Liver (tissue), 3 donors: ENCODE data around the gene OSBPL5.

ENCODE experiments used
- CTCF ChIP-seq: fragments of 150-350 bp; IDR thresholded peaks from 2 replicates; pipeline ENCODE4 v1.5.1; 2017; ENCODE audit warnings: improper control_type of control experiment, low read depth, low read length; ENCODE audit not compliant: missing input control
- GABPA ChIP-seq, 2 donors: IDR thresholded peaks in 1 of 2; conservative IDR thresholded peaks in 1 of 2; 2 replicates each; pipeline ENCODE4 v1.6.1; 2016; ENCODE audit warnings: antibody characterized with exemption in 2 of 2, mild to moderate bottlenecking in 1 of 2, moderate library complexity in 1 of 2
- MAX ChIP-seq: IDR thresholded peaks from 2 replicates; pipeline ENCODE4 v1.6.1; 2016; ENCODE audit warnings: antibody characterized with exemption
- SP1 ChIP-seq: IDR thresholded peaks from 2 replicates; pipeline ENCODE4 v1.6.1; 2018; ENCODE audit warnings: antibody characterized with exemption, mild to moderate bottlenecking
- TAF1 ChIP-seq: conservative IDR thresholded peaks from 2 replicates; pipeline ENCODE4 v1.6.1; 2016; ENCODE audit warnings: antibody characterized with exemption, mild to moderate bottlenecking
- YY1 ChIP-seq: IDR thresholded peaks from 2 replicates; pipeline ENCODE4 v1.6.1; 2016; ENCODE audit warnings: antibody characterized with exemption, mild to moderate bottlenecking
- donor health status: healthy.
- donor health status: healthy.

- no peak for TF ChIP-seq CTCF
- no peak for TF ChIP-seq MAX
- TF ChIP-seq TAF1 = no peak
- TF ChIP-seq GABPA (IDR thresholded peaks at IDR 0.05 in 1 of 2, conservative IDR thresholded peaks at IDR 0.05 in 1 of 2) = no peak
- no peak for TF ChIP-seq YY1
- no peak for TF ChIP-seq SP1
Measured at GRCh38 chr11:3152471-3153110, 12.5 kb downstream of the OSBPL5 start.
